Upper lobe of right lung (tissue), 1 donor: Measurements from ENCODE around the gene ITPRID2. TPM values are rescaled to one million over a fixed set of nuclear protein-coding genes. Genes with fewer than 3 reads are reported as not detected.

ENCODE experiments used
- ATAC-seq: fragments of 200-7000 bp; cut with Tn5 transposase; one replicate; pipeline ENCODE4 v1.9.1; 2020; ENCODE audit warnings: mild to moderate bottlenecking, moderate library complexity
- DNase-seq: peaks from one replicate; pipeline ENCODE4 v3.0.0-alpha.2; 2020
- H3K27ac ChIP-seq: fragments of 200-600 bp; one replicate; pipeline ENCODE4 v1.8.0; 2022
- H3K27me3 ChIP-seq: fragments of 200-600 bp; one replicate; pipeline ENCODE4 v1.8.0; 2022; ENCODE audit warnings: mild to moderate bottlenecking
- H3K36me3 ChIP-seq: fragments of 200-600 bp; one replicate; pipeline ENCODE4 v1.8.0; 2022
- H3K4me1 ChIP-seq: fragments of 200-600 bp; one replicate; pipeline ENCODE4 v1.8.0; 2022
- H3K4me3 ChIP-seq: fragments of 200-600 bp; one replicate; pipeline ENCODE4 v1.8.0; 2022; ENCODE audit warnings: mild to moderate bottlenecking
- H3K9me3 ChIP-seq: fragments of 200-600 bp; one replicate; pipeline ENCODE4 v1.8.0; 2022
- intact Hi-C: fragments of 100-400 bp; cut with DNase I; formaldehyde crosslinking; loops from one replicate; pipeline ENCODE4 v1.11.0; 2022
- total RNA-seq: library from RNA; stranded (reverse); fragmentation: NEBNext Ultra II Directional; extraction: Animal tissue kit (Norgen Biotek cat#: 25700); gene quantifications from one replicate; pipeline ENCODE4 v1.2.1, GENCODE V29; 2021
- TF ChIP-seq, protein P1 (sequence below): fragments of 200-600 bp; IDR thresholded peaks from one replicate; pipeline ENCODE4 v1.8.0; 2022; ENCODE audit warnings: antibody characterized with exemption
- donor health status: DM: no; HTN: yes; CAD: no; lungs with severe emphysema.

The ITPRID2 gene
- total RNA-seq, 1 donor from 2014 or later = 242 TPM

GRCh38 chr2:181872178-181872577 lies 19.4 kb upstream of the ITPRID2 start:
- no peaks in the 10 kb centered on the region for H3K36me3 ChIP-seq
- DNase-seq = no peak
- TF ChIP-seq, protein P1, sequence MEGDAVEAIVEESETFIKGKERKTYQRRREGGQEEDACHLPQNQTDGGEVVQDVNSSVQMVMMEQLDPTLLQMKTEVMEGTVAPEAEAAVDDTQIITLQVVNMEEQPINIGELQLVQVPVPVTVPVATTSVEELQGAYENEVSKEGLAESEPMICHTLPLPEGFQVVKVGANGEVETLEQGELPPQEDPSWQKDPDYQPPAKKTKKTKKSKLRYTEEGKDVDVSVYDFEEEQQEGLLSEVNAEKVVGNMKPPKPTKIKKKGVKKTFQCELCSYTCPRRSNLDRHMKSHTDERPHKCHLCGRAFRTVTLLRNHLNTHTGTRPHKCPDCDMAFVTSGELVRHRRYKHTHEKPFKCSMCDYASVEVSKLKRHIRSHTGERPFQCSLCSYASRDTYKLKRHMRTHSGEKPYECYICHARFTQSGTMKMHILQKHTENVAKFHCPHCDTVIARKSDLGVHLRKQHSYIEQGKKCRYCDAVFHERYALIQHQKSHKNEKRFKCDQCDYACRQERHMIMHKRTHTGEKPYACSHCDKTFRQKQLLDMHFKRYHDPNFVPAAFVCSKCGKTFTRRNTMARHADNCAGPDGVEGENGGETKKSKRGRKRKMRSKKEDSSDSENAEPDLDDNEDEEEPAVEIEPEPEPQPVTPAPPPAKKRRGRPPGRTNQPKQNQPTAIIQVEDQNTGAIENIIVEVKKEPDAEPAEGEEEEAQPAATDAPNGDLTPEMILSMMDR = no peak
- no peak overlapping the region for H3K4me3 ChIP-seq
- no peaks in the 10 kb centered on the region for H3K9me3 ChIP-seq
- H3K27ac ChIP-seq = no peak overlapping the region
- intact Hi-C loops = no loop called here
- no peaks in the 10 kb centered on the region for H3K27me3 ChIP-seq
- H3K4me1 ChIP-seq = no peaks in the 10 kb centered on the region
- no peak for ATAC-seq

DNA sequence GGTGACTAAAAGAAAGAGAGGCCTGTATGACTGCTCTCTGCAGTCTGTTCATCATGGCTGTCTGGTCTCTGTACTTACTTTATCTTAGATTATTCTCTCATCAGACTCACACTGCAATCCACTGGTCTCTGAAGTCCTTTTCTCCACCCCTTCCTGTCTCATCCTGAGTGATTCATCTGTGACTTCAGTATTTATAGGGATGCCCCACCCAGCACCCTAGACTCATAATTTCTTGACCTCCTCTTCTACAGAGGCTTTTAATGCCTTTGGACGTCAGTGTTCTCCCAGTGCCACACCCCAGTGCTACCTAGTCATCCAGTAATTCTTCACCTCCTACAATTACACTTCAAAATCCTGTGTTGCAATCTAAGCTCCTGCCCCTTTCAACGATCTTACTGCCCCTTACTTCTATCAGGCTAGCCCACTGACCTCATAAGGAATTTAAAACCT lies 14.9 kb upstream of the ITPRID2 start:
- no peaks in the 10 kb centered on the region for H3K4me1 ChIP-seq
- DNase-seq (no peak), ATAC-seq (peak; percentile 75)
- intact Hi-C loops = no loop called here
- no peaks in the 10 kb centered on the region for H3K36me3 ChIP-seq
- no peak overlapping the region for H3K4me3 ChIP-seq
- TF ChIP-seq, protein P1 = no peak
- H3K9me3 ChIP-seq = no peaks in the 10 kb centered on the region
- no peak overlapping the region for H3K27ac ChIP-seq
- H3K27me3 ChIP-seq = no peaks in the 10 kb centered on the region

- H3K4me1 ChIP-seq = no peaks in the 10 kb centered on the region
- TF ChIP-seq, protein P1 = no peak
- no peak overlapping the region for H3K27ac ChIP-seq
- no peaks in the 10 kb centered on the region for H3K9me3 ChIP-seq
- intact Hi-C loops = no loop called here
- no peaks in the 10 kb centered on the region for H3K27me3 ChIP-seq
- H3K36me3 ChIP-seq = no peaks in the 10 kb centered on the region
- ATAC-seq (no peak), DNase-seq (no peak)
- no peak overlapping the region for H3K4me3 ChIP-seq
Observed at GRCh38 chr2:181877181-181877664, 14.3 kb upstream of the ITPRID2 start.

DNA sequence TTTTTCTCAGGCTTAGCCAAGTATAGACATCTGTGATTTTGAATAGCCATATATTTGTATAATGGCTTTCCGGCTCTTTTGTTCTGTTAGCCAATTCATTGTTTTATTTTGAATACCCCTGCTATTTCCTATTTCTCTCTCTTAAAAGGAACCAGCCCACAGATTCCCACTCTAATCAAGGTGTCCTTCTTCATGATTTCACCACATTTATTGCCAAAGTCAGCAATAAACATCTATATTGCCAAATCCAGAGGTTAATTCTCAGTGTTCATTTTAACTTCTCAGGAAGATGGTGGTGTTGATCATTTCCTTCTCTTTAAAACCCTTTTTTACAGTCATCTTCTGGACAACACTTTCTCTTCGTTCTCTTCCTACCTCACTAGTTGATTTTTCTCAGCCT lies 13.1 kb upstream of the ITPRID2 start:
- Histone ChIP-seq H3K9me3 (no peaks in the 10 kb centered on the region), H3K27ac (no peak overlapping the region), H3K27me3 (no peaks in the 10 kb centered on the region), H3K4me1 (no peaks in the 10 kb centered on the region), H3K36me3 (no peaks in the 10 kb centered on the region), H3K4me3 (no peak overlapping the region)
- ATAC-seq (no peak), DNase-seq (no peak)
- TF ChIP-seq, protein P1 = no peak
- intact Hi-C loops = no loop called here

DNA sequence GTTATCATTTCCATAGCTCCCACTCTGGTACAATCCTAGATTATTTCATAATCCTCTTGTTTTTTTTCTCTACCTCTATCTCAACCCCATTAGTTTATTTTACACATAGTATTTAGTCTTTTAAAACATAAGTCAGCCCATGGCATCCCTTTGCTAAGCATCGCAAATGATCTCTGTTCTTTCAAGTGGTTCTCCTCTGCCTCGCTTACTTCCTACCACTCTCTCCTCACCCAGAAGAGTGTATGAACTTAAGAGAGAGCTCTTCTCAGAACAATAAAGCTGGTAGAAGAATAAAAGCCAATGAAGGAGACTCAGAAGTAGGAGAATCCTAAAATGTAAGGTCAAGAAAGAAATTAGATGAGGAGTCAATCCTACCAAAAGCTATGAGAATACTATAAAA lies 12.2 kb upstream of the ITPRID2 start:
- H3K4me3 ChIP-seq = no peak overlapping the region
- H3K27ac ChIP-seq = no peak overlapping the region
- DNase-seq = no peak
- no peaks in the 10 kb centered on the region for H3K36me3 ChIP-seq
- H3K27me3 ChIP-seq = no peaks in the 10 kb centered on the region
- H3K4me1 ChIP-seq = no peaks in the 10 kb centered on the region
- TF ChIP-seq, protein P1 = no peak
- no peaks in the 10 kb centered on the region for H3K9me3 ChIP-seq
- no peak for ATAC-seq
- intact Hi-C loops = no loop called here
